ENCODE data around the gene LTB4R2. TPM values are rescaled to one million over a fixed set of nuclear protein-coding genes. Genes with fewer than 3 reads are reported as not detected.
A peak's percentile ranks its signal among the peaks of the same experiment; 100 is the strongest.
"Not testable (repeated sequence)": the region's sequence is repeated elsewhere in the genome, so short reads cannot be mapped to it uniquely, and the experiment has no call there.

LTB4R2 gene
- total RNA-seq, 4 donors from 2014 or later, result 6.8 to 18.5 (median 10.9) TPM

- WGBS, 2 donors, result 89% methylated on average over 5 of the region's 5 CpGs
- DNase-seq, result no peak
- H3K4me1 ChIP-seq, result no peaks in the 10 kb centered on the region
- H3K27ac ChIP-seq, result no peak overlapping the region
- no peaks in the 10 kb centered on the region for H3K27me3 ChIP-seq
- H3K4me3 ChIP-seq (replicated peaks in 1 of 3), result no peak overlapping the region
- no peak for TF ChIP-seq POLR2A (IDR thresholded peaks at IDR 0.05)
- no peak for TF ChIP-seq CTCF (IDR thresholded peaks at IDR 0.05)
- intact Hi-C loops (cut with DNase I), result no loop called here
- H3K36me3 ChIP-seq, result no peaks in the 10 kb centered on the region
- no peaks in the 10 kb centered on the region for H3K9me3 ChIP-seq
These were observed 15.1 kb downstream of the LTB4R2 start for GRCh38 chr14:24325041-24325530.

- WGBS, 2 donors, result 67 to 77% methylated on average over 9 of the region's 9 CpGs
- Histone ChIP-seq H3K9me3 (no peaks in the 10 kb centered on the region), H3K4me3 (replicated peaks in 1 of 3) (no peak overlapping the region), H3K4me1 (no peaks in the 10 kb centered on the region), H3K36me3 (no peaks in the 10 kb centered on the region), H3K27ac (no peak overlapping the region), H3K27me3 (no peaks in the 10 kb centered on the region)
- DNase-seq, result no peak
- intact Hi-C loops (cut with DNase I), result no loop called here
- TF ChIP-seq CTCF (IDR thresholded peaks at IDR 0.05) (no peak), POLR2A (IDR thresholded peaks at IDR 0.05) (no peak)
These were observed 16.0 kb downstream of the LTB4R2 start for GRCh38 chr14:24325963-24326362.

GRCh38 chr14:24327303-24327702, 17.4 kb downstream of the LTB4R2 start:
- H3K36me3 ChIP-seq, result no peaks in the 10 kb centered on the region

GRCh38 chr14:24327914-24328313, 18.0 kb downstream of the LTB4R2 start:
- peak; percentile 42 to 80 (median 66) for TF ChIP-seq CTCF (IDR thresholded peaks at IDR 0.05)
- 2 to 18% methylated on average over 9 of the region's 9 CpGs for WGBS, 2 donors
- H3K4me3 ChIP-seq (replicated peaks in 1 of 3); intact Hi-C loops (cut with DNase I); H3K27me3 ChIP-seq; H3K36me3 ChIP-seq; H3K9me3 ChIP-seq; H3K27ac ChIP-seq: not testable (repeated sequence)
- peak; percentile 60 to 69 for DNase-seq
- H3K4me1 ChIP-seq, result peaks cover 11% of the 10 kb centered on the region in 2 donors

More at GRCh38 chr14:24327303-24327702, 17.4 kb downstream of the LTB4R2 start:
- Histone ChIP-seq H3K4me1 (peaks cover 5% of the 10 kb centered on the region in 2 donors), H3K27ac (no peak overlapping the region), H3K27me3 (no peaks in the 10 kb centered on the region), H3K9me3 (no peaks in the 10 kb centered on the region), H3K4me3 (replicated peaks in 1 of 3) (no peak overlapping the region)
- TF ChIP-seq CTCF (IDR thresholded peaks at IDR 0.05), result no peak
- TF ChIP-seq POLR2A (IDR thresholded peaks at IDR 0.05), result no peak
- 85 to 92% methylated on average over 2 of the region's 2 CpGs for WGBS, 2 donors
- DNase-seq, result no peak
- intact Hi-C loops (cut with DNase I), result no loop called here

GRCh38 chr14:24329073-24329663, 19.2 kb downstream of the LTB4R2 start:
- intact Hi-C loops (cut with DNase I), result no loop called here
- no peak for DNase-seq
- H3K27me3 ChIP-seq, result no peaks in the 10 kb centered on the region
- H3K36me3 ChIP-seq, result no peaks in the 10 kb centered on the region
- H3K4me3 ChIP-seq (replicated peaks in 1 of 3), result no peak overlapping the region
- H3K27ac ChIP-seq, result no peak overlapping the region
- no peaks in the 10 kb centered on the region for H3K9me3 ChIP-seq
- TF ChIP-seq CTCF (IDR thresholded peaks at IDR 0.05) (no peak), POLR2A (IDR thresholded peaks at IDR 0.05) (no peak)
- peaks cover 17 to 24% of the 10 kb centered on the region in 2 donors for H3K4me1 ChIP-seq
- 92% methylated on average over 12 of the region's 12 CpGs for WGBS, 2 donors
